Activated CD8-positive, alpha-beta memory T cell treated with anti-CD3 and anti-CD28 coated beads, Interleukin-2, amount 50 U/mL, for 24 hours (primary cell): ENCODE measurements around the gene PPM1A.

Source experiments
- DNase-seq: peaks from one replicate; pipeline ENCODE4 v3.0.0-alpha.2; 2020; ENCODE audit errors: extremely low read depth

The PPM1A gene

GRCh38 chr14:60248697-60249318, at the start of gene PPM1A:
Gene PPM1A, plus strand, starts transcription at chr14:60249221. Its CDS starts 33,483 bp downstream, at chr14:60282704.
- DNase-seq, result peak; percentile 81

GRCh38 chr14:60199321-60199720, 49.7 kb upstream of the PPM1A start:
- DNase-seq, result no peak

GRCh38 chr14:60204104-60204842, 44.7 kb upstream of the PPM1A start:
- no peak for DNase-seq

- DNase-seq, result no peak
These were observed 43.9 kb upstream of the PPM1A start for GRCh38 chr14:60204843-60205774.

- no peak for DNase-seq
These were observed 42.8 kb upstream of the PPM1A start for GRCh38 chr14:60206249-60206670.

- no peak for DNase-seq
These were observed 42.0 kb upstream of the PPM1A start for GRCh38 chr14:60206837-60207533.

- no peak for DNase-seq
These were observed 38.3 kb upstream of the PPM1A start for GRCh38 chr14:60210703-60211102.

GRCh38 chr14:60211153-60211552, 37.9 kb upstream of the PPM1A start:
- no peak for DNase-seq

- DNase-seq, result no peak
These were observed 36.3 kb upstream of the PPM1A start for GRCh38 chr14:60212503-60213371.

GRCh38 chr14:60214003-60214402, 35.0 kb upstream of the PPM1A start:
- no peak for DNase-seq

- no peak for DNase-seq
These were observed 34.5 kb upstream of the PPM1A start for GRCh38 chr14:60214415-60215126.

- no peak for DNase-seq
These were observed 33.9 kb upstream of the PPM1A start for GRCh38 chr14:60215127-60215444.

- no peak for DNase-seq
These were observed 33.3 kb upstream of the PPM1A start for GRCh38 chr14:60215520-60216420.

GRCh38 chr14:60217713-60218112, 31.3 kb upstream of the PPM1A start:
- DNase-seq, result no peak

GRCh38 chr14:60220084-60220483, 28.9 kb upstream of the PPM1A start:
- DNase-seq, result no peak

- no peak for DNase-seq
These were observed 28.1 kb upstream of the PPM1A start for GRCh38 chr14:60220917-60221316.

GRCh38 chr14:60221457-60221856, 27.6 kb upstream of the PPM1A start:
- no peak for DNase-seq

- no peak for DNase-seq
These were observed 26.2 kb upstream of the PPM1A start for GRCh38 chr14:60222820-60223219.

- no peak for DNase-seq
These were observed 23.8 kb upstream of the PPM1A start for GRCh38 chr14:60225265-60225664.
